IPS-NIHi7 (cell line): ENCODE measurements around the gene DSTN.

Experiments used
- DNase-seq: peaks from one replicate; pipeline ENCODE4 v3.0.0; 2012; ENCODE audit warnings: mixed read lengths; ENCODE audit errors: extremely low spot score

DSTN gene

GRCh38 chr20:17569616-17570346 is at the start of gene DSTN:
Gene DSTN, plus strand, starts transcription at chr20:17570075. Its CDS starts 134 bp downstream, at chr20:17570209.
- peak; percentile 92 for DNase-seq

GRCh38 chr20:17520583-17520982 is 49.3 kb upstream of the DSTN start:
- DNase-seq, result no peak

- DNase-seq, result no peak
These were observed 47.3 kb upstream of the DSTN start for GRCh38 chr20:17522528-17522927.

- DNase-seq, result no peak
These were observed 46.5 kb upstream of the DSTN start for GRCh38 chr20:17523326-17523725.

GRCh38 chr20:17524560-17524959 is 45.3 kb upstream of the DSTN start:
- no peak for DNase-seq

GRCh38 chr20:17525132-17525531 is 44.7 kb upstream of the DSTN start:
- no peak for DNase-seq

GRCh38 chr20:17525650-17526049 is 44.2 kb upstream of the DSTN start:
- peak; percentile 72 for DNase-seq

- DNase-seq, result no peak
These were observed 40.3 kb upstream of the DSTN start for GRCh38 chr20:17529586-17529985.

- no peak for DNase-seq
These were observed 39.7 kb upstream of the DSTN start for GRCh38 chr20:17530153-17530552.

GRCh38 chr20:17530716-17531664 is 38.9 kb upstream of the DSTN start, which contains the start of gene BFSP1:
Gene BFSP1, minus strand, starts transcription at chr20:17531379. Its CDS starts 50 bp downstream, at chr20:17531329.
- peak; percentile 60 for DNase-seq

- DNase-seq, result no peak
These were observed 38.2 kb upstream of the DSTN start for GRCh38 chr20:17531665-17532025.

GRCh38 chr20:17533396-17533795 is 36.5 kb upstream of the DSTN start:
- peak; percentile 77 for DNase-seq

- DNase-seq, result no peak
These were observed 35.8 kb upstream of the DSTN start for GRCh38 chr20:17534077-17534476.

- peak; percentile 89 for DNase-seq
These were observed 32.9 kb upstream of the DSTN start for GRCh38 chr20:17536944-17537444.

- DNase-seq, result no peak
These were observed 31.9 kb upstream of the DSTN start for GRCh38 chr20:17537959-17538358.

GRCh38 chr20:17538517-17539170 is 31.2 kb upstream of the DSTN start:
- DNase-seq, result no peak

GRCh38 chr20:17541596-17541995 is 28.3 kb upstream of the DSTN start:
- DNase-seq, result no peak

GRCh38 chr20:17541996-17542395 is 27.9 kb upstream of the DSTN start:
- DNase-seq, result no peak

GRCh38 chr20:17542481-17542880 is 27.4 kb upstream of the DSTN start:
- no peak for DNase-seq

GRCh38 chr20:17542993-17543412 is 26.9 kb upstream of the DSTN start:
- DNase-seq, result no peak

GRCh38 chr20:17543531-17544131 is 26.2 kb upstream of the DSTN start:
- DNase-seq, result no peak

- no peak for DNase-seq
These were observed 24.7 kb upstream of the DSTN start for GRCh38 chr20:17545127-17545526.
